Measurements from ENCODE around the gene KIF3A. TPM values are rescaled to one million over a fixed set of nuclear protein-coding genes. Genes with fewer than 3 reads are reported as not detected.
"Not testable (repeated sequence)": the region's sequence is repeated elsewhere in the genome, so short reads cannot be mapped to it uniquely, and the experiment has no call there.

Gene KIF3A
- total RNA-seq, 1 donor from 2014 or later: 7.0 TPM

GRCh38 chr5:132714456-132715307 is 22.7 kb downstream of the KIF3A start:
- DNase-seq: peak; percentile 30

GRCh38 chr5:132708645-132709044 is 28.7 kb downstream of the KIF3A start:
- DNase-seq: no peak

GRCh38 chr5:132704875-132705274 is 32.5 kb downstream of the KIF3A start:
- peak; percentile 54 for DNase-seq

GRCh38 chr5:132695956-132696355 is 41.4 kb downstream of the KIF3A start:
- DNase-seq: no peak

- no peak for DNase-seq
These were observed 44.7 kb downstream of the KIF3A start for GRCh38 chr5:132692632-132692967.

GRCh38 chr5:132691755-132692631 is 45.4 kb downstream of the KIF3A start:
- DNase-seq: not testable (repeated sequence)

- DNase-seq: no peak
These were observed 47.2 kb downstream of the KIF3A start for GRCh38 chr5:132690156-132690555.

GRCh38 chr5:132689513-132689912 is 47.8 kb downstream of the KIF3A start:
- DNase-seq: no peak

GRCh38 chr5:132688536-132689339 is 48.6 kb downstream of the KIF3A start:
- no peak for DNase-seq

- no peak for DNase-seq
These were observed 49.4 kb downstream of the KIF3A start for GRCh38 chr5:132687995-132688394.

- DNase-seq: no peak
These were observed 51.2 kb downstream of the KIF3A start for GRCh38 chr5:132686193-132686592.

GRCh38 chr5:132684922-132685720 is 52.2 kb downstream of the KIF3A start:
- DNase-seq: no peak

GRCh38 chr5:132684491-132684890 is 52.9 kb downstream of the KIF3A start:
- no peak for DNase-seq

- DNase-seq: no peak
These were observed 55.4 kb downstream of the KIF3A start for GRCh38 chr5:132681983-132682382.

- DNase-seq: no peak
These were observed 55.9 kb downstream of the KIF3A start for GRCh38 chr5:132681476-132681831.

GRCh38 chr5:132680780-132681475 is 56.4 kb downstream of the KIF3A start:
- DNase-seq: no peak

GRCh38 chr5:132679717-132680380 is 57.5 kb downstream of the KIF3A start:
- DNase-seq: peak; percentile 19

GRCh38 chr5:132679166-132679565 is 58.2 kb downstream of the KIF3A start:
- DNase-seq: no peak

GRCh38 chr5:132678735-132679134 is 58.6 kb downstream of the KIF3A start:
- no peak for DNase-seq

GRCh38 chr5:132677682-132678400 is 59.5 kb downstream of the KIF3A start:
- no peak for DNase-seq

All from dermis blood vessel endothelial cell (primary cell).